Astrocyte (in vitro differentiated cells and primary cell): ENCODE data around the gene GCNT2.

Experiments
- EZH2 ChIP-seq: IDR thresholded peaks from 2 replicates; pipeline ENCODE4 v1.6.1; 2012; ENCODE audit warnings: mild to moderate bottlenecking, low read length, inconsistent platforms; ENCODE audit not compliant: insufficient read depth
- TF ChIP-seq, protein P1 (sequence below): IDR thresholded peaks from 2 replicates; pipeline ENCODE4 v1.5.1; 2011; ENCODE audit warnings: low read depth, mild to moderate bottlenecking, inconsistent platforms, low read length, moderate library complexity; ENCODE audit not compliant: insufficient read depth

DNA sequence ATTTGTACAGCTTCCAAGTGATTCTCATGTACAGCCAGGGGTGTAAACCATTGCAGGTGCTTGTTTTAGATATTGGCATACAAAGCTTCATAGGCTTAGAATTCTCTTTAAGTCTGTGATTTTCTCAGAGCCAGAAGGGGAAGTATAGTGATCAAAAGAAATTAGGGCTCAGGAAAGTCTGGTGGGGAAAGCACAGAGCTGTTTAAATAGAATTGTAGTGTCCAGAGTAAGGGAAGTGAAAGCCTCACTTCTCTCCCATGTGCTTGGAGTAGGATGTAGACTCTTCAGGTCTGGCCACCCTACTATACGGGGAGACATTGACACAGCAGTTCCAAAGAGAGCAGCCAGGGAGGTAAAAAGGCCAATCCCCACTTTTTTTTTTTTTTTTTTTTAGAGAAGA, 10.4 kb downstream of the GCNT2 start:
- TF ChIP-seq, protein P1, sequence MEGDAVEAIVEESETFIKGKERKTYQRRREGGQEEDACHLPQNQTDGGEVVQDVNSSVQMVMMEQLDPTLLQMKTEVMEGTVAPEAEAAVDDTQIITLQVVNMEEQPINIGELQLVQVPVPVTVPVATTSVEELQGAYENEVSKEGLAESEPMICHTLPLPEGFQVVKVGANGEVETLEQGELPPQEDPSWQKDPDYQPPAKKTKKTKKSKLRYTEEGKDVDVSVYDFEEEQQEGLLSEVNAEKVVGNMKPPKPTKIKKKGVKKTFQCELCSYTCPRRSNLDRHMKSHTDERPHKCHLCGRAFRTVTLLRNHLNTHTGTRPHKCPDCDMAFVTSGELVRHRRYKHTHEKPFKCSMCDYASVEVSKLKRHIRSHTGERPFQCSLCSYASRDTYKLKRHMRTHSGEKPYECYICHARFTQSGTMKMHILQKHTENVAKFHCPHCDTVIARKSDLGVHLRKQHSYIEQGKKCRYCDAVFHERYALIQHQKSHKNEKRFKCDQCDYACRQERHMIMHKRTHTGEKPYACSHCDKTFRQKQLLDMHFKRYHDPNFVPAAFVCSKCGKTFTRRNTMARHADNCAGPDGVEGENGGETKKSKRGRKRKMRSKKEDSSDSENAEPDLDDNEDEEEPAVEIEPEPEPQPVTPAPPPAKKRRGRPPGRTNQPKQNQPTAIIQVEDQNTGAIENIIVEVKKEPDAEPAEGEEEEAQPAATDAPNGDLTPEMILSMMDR = no peak
- no peak for TF ChIP-seq EZH2
